Lung (tissue), 12 donors: Measurements from ENCODE around the gene NCOR2. TPM values are rescaled to one million over a fixed set of nuclear protein-coding genes. Genes with fewer than 3 reads are reported as not detected.

ENCODE experiments used
- ATAC-seq: fragments of 200-7000 bp; cut with Tn5 transposase; one replicate; pipeline ENCODE4 v1.9.1; 2020; ENCODE audit warnings: moderate number of reproducible peaks; ENCODE audit not compliant: insufficient read depth, low FRiP score
- DNase-seq, 3 donors: peaks; one replicate each; pipeline ENCODE4 v3.0.0-alpha.2; 2013 to 2017
- H3K27ac ChIP-seq, 2 donors: one replicate each; pipeline ENCODE4 v1.5.1; 2013; ENCODE audit warnings: mild to moderate bottlenecking in 2 of 2, moderate library complexity in 2 of 2, control low read depth in 1 of 2, inconsistent platforms in 1 of 2, low read depth in 1 of 2, low read length in 1 of 2
- H3K27me3 ChIP-seq, 3 donors: one replicate each; pipeline ENCODE4 v1.5.1; 2013; ENCODE audit warnings: low read length in 2 of 3; ENCODE audit not compliant: control insufficient read depth in 3 of 3, insufficient read depth in 3 of 3
- H3K36me3 ChIP-seq, 4 donors: one replicate each; pipeline ENCODE4 v1.5.1; 2013; ENCODE audit warnings: low read length in 4 of 4, mild to moderate bottlenecking in 1 of 4, moderate library complexity in 1 of 4; ENCODE audit not compliant: control insufficient read depth in 4 of 4, insufficient read depth in 4 of 4
- H3K4me1 ChIP-seq, 5 donors: one replicate each; pipeline ENCODE4 v1.5.1; 2013; ENCODE audit warnings: low read length in 5 of 5, mild to moderate bottlenecking in 2 of 5, moderate library complexity in 1 of 5; ENCODE audit not compliant: control insufficient read depth in 5 of 5, insufficient read depth in 5 of 5
- H3K4me3 ChIP-seq: one replicate; pipeline ENCODE4 v1.5.1; 2013; ENCODE audit warnings: mild to moderate bottlenecking, control low read depth, moderate library complexity
- H3K9ac ChIP-seq, 2 donors: one replicate each; pipeline ENCODE4 v1.5.1; 2013; ENCODE audit warnings: low read length in 2 of 2, control low read depth in 1 of 2; ENCODE audit not compliant: insufficient read depth in 1 of 2
- H3K9me3 ChIP-seq, 4 donors: one replicate each; pipeline ENCODE4 v1.5.1; 2013; ENCODE audit warnings: low read length in 3 of 4, mild to moderate bottlenecking in 1 of 4, moderate library complexity in 1 of 4; ENCODE audit not compliant: control insufficient read depth in 4 of 4, insufficient read depth in 3 of 4
- WGBS, 2 donors: extraction: QIAGEN DNeasy Blood & Tissue Kit; methylation state at CpG; one replicate each; pipeline ENCODE4 v1.1.7; 2013; 5-methylcytosine and 5-hydroxymethylcytosine counted together
- polyA plus RNA-seq, 2 donors: library from polyadenylated mRNA; stranded (reverse); fragments of 200-250 nt; gene quantifications; one replicate each; pipeline ENCODE4 v1.2.1, GENCODE V29; 2013
- total RNA-seq, 2 donors: library from RNA; depleted of rRNA in 1 of 2; stranded (reverse); fragments of >200 nt in 1 of 2; gene quantifications; one replicate each; pipeline ENCODE4 v1.2.1, GENCODE V29; 2014 to 2021
- TF ChIP-seq, protein P1 (sequence below): IDR thresholded peaks from 2 replicates; pipeline ENCODE4 v1.5.1; 2012; ENCODE audit warnings: mild to moderate bottlenecking; ENCODE audit errors: control extremely low read depth, extremely low read depth
- donor health status: control.
- donor health status: control.
- donor health status: Bipolar disorder and iron deficiency.
- donor health status: healthy.
- donor health status: DM: yes; HTN: yes; CAD: no.

NCOR2 gene
- total and polyA plus RNA-seq, 4 donors, result 81.4 to 361 (median 132) TPM

DNA sequence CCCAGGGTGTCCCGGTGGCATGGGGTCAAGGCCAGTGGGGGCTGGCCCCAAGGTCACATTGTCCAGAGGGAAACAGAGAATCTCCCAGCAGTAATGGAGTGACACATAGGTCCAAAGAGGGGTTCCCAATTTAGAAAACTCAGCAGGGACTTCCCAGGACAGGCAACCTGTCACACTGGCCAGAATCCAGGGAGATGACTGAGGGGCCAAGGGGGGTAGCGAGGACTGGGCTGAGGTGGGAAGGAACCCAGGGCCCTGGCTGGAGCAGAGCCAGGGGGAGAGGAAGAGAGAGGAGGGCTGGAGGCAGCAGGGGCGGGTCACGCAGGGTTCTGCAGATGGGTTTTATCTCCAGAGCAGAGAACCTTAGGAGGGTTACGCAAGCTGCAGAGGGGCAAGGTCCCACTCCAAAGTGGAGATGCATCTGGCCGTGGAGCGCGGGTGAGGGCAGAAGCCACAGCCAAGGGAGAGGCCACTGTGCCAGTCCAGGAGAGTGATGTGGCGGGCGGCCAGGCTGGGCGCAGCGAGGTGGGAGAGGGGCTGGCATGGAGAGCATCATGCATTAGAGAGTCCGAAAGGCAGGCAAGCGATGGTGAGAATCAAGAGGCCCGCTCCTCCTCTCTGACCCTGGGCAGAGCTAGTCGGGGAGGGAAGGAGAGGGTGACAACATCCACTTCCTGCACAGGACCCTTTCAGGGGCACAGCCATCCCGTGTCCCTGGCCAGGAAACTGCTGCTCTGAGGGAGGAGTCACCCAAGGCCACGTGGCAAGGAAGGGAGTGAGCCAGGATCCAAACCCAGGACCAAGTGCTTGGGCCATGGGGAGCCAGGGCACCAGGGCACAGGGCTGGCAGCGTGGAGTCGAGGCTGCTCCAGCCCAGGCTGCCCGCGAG is 29.0 kb downstream of the NCOR2 start:
- Histone ChIP-seq H3K27me3 (no peaks in the 10 kb centered on the region), H3K9me3 (peaks cover 0 to 2% (median 0%) of the 10 kb centered on the region in 4 donors), H3K4me3 (no peak overlapping the region), H3K27ac (peak overlapping the region in 1 of 2 donors; percentile 80), H3K9ac (no peak overlapping the region), H3K4me1 (peaks cover 6 to 44% (median 13%) of the 10 kb centered on the region in 5 donors), H3K36me3 (peaks cover 0 to 10% (median 1%) of the 10 kb centered on the region in 4 donors)
- peak in 1 of 3 donors; percentile 48 for DNase-seq
- no peak for ATAC-seq
- TF ChIP-seq, protein P1, sequence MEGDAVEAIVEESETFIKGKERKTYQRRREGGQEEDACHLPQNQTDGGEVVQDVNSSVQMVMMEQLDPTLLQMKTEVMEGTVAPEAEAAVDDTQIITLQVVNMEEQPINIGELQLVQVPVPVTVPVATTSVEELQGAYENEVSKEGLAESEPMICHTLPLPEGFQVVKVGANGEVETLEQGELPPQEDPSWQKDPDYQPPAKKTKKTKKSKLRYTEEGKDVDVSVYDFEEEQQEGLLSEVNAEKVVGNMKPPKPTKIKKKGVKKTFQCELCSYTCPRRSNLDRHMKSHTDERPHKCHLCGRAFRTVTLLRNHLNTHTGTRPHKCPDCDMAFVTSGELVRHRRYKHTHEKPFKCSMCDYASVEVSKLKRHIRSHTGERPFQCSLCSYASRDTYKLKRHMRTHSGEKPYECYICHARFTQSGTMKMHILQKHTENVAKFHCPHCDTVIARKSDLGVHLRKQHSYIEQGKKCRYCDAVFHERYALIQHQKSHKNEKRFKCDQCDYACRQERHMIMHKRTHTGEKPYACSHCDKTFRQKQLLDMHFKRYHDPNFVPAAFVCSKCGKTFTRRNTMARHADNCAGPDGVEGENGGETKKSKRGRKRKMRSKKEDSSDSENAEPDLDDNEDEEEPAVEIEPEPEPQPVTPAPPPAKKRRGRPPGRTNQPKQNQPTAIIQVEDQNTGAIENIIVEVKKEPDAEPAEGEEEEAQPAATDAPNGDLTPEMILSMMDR, result no peak
- 29 to 32% methylated on average over 21 to 22 of the region's 22 CpGs for WGBS, 2 donors

DNA sequence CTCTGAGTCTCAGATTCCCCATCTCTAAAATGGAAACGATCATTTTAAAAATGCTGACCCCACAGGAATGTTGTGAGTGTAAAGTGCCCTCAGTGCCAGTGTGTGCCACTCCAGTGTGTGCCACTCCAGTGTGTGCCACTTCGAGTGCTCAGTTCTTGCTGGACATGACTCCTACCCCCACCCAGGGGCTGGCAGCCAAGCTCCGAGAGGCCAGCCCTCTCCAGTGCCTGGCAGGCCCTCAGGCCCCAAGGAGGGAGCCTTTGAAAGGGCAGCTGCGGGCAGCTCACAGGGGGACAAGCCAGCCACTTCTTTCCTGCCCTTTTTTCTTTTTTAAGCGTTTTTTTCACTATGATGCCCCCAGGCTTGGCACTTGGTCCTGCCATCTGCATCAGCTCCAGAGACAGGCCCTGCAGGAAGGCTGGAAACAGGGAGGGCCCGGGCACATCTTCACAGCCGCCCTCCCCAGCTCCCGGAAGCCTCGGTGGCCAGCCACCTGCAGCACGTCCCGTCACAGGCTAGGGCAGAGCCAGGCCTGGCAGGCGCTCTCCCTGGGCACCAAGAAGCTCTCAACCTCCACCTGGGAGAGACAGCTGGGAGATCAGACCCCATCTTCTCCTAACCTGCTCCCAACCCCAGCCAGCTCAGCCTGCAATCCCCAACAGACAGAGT is 29.8 kb downstream of the NCOR2 start:
- H3K4me3 ChIP-seq, result no peak overlapping the region
- H3K27ac ChIP-seq, result peak overlapping the region in 1 of 2 donors; percentile 80
- H3K27me3 ChIP-seq, result no peaks in the 10 kb centered on the region
- TF ChIP-seq, protein P1, result no peak
- H3K4me1 ChIP-seq, result peaks cover 4 to 41% (median 16%) of the 10 kb centered on the region in 5 donors
- peak; percentile 62 for ATAC-seq
- 45 to 47% methylated on average over 12 of the region's 12 CpGs for WGBS, 2 donors
- H3K36me3 ChIP-seq, result peaks cover 0 to 10% (median 1%) of the 10 kb centered on the region in 4 donors
- no peak for DNase-seq
- peaks cover 0 to 2% (median 0%) of the 10 kb centered on the region in 4 donors for H3K9me3 ChIP-seq
- H3K9ac ChIP-seq, result no peak overlapping the region

DNA sequence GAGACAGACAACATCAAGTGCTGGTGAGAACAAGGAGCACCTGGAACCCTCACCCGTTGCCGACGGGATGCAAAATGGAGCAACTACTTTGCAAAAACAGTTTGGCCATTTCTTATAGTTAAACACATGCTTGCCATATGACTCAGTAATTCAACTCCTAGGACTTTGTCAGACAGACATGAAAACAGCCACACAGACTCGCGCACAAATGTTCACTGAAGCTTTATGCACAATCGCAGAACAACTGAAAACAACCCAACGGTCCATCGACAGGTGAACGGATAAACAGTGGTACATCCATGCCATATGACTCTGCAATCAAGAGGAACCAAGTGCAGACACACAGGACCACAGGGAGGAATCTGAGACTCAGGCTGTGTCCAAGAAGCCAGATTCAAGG is 30.8 kb downstream of the NCOR2 start:
- no peak overlapping the region for H3K4me3 ChIP-seq
- TF ChIP-seq, protein P1, result no peak
- peaks cover 4 to 32% (median 21%) of the 10 kb centered on the region in 5 donors for H3K4me1 ChIP-seq
- H3K9me3 ChIP-seq, result peaks cover 0 to 2% (median 0%) of the 10 kb centered on the region in 4 donors
- H3K36me3 ChIP-seq, result peaks cover 0 to 14% (median 1%) of the 10 kb centered on the region in 4 donors
- DNase-seq (no peak), ATAC-seq (no peak)
- H3K27ac ChIP-seq, result no peak overlapping the region
- no peak overlapping the region for H3K9ac ChIP-seq
- no peaks in the 10 kb centered on the region for H3K27me3 ChIP-seq
- WGBS, 2 donors, result 93 to 97% methylated on average over 9 of the region's 9 CpGs
